HepG2 (cell line): ENCODE results near the gene NDEL1. TPM values are rescaled to one million over a fixed set of nuclear protein-coding genes. Genes with fewer than 3 reads are reported as not detected.

Experiments used
- ATAC-seq: fragments of 200-7000 bp; cut with Tn5 transposase; 3 replicates; pipeline ENCODE4 v1.9.1; 2020; ENCODE audit warnings: mild to moderate bottlenecking, moderate library complexity
- BruUV-seq: library from RNA; stranded (reverse); fragments of 400-500 nt; replicated peaks from 2 replicates; lab custom pipeline; 2021; lab: Mats Ljungman, UMichigan
- CTCF ChIA-PET: fragments of 300-600 bp; formaldehyde crosslinking; extraction: SDS; loops from one replicate; lab custom pipeline; 2021; ENCODE audit warnings: low total read pairs, inconsistent platforms, low intra/inter-chr PET ratio; lab: Yijun Ruan, JAX
- POLR2A ChIA-PET: fragments of 350-600 bp; sonication (Branson Sonifier 250); formaldehyde crosslinking; loops from one replicate; lab custom pipeline; 2020; ENCODE audit warnings: antibody characterized with exemption, inconsistent platforms; lab: Yijun Ruan, JAX
- DNase-seq: peaks from one replicate; pipeline ENCODE4 v3.0.0-alpha.2; 2015; ENCODE audit warnings: low spot score
- FAIRE-seq: peaks from 3 replicates; lab custom pipeline; 2011; peaks lifted over from hg19 to GRCh38; lab: Jason Lieb, UNC
- H2AFZ ChIP-seq: one replicate; pipeline ENCODE4 v1.6.1; 2011; ENCODE audit warnings: low read length, inconsistent platforms
- H3K27ac ChIP-seq: fragments of 300-600 bp; 3 replicates; pipeline ENCODE4 v1.8.0; 2011; ENCODE audit warnings: mixed run types, mild to moderate bottlenecking, mixed read lengths, low read length, inconsistent platforms; ENCODE audit not compliant: insufficient read depth; ENCODE audit errors: extremely low read length
- H3K27me3 ChIP-seq, 2 experiments: fragments of 200-600 bp in 1 of 2; 2 replicates in 1 of 2; 3 replicates in 1 of 2; pipeline versions ENCODE4 v1.6.0 to v1.8.0; 2011; ENCODE audit warnings: low read length in 2 of 2, mild to moderate bottlenecking in 2 of 2, moderate library complexity in 2 of 2, inconsistent platforms in 1 of 2; ENCODE audit not compliant: insufficient read depth in 2 of 2, control insufficient read depth in 1 of 2
- H3K36me3 ChIP-seq, 2 experiments: fragments of 200-600 bp in 1 of 2; replicated peaks in 1 of 2; 2 replicates in 1 of 2; 3 replicates in 1 of 2; pipeline versions ENCODE4 v1.5.1 to v1.8.0; 2011; ENCODE audit warnings: low read length in 2 of 2, inconsistent platforms in 1 of 2; ENCODE audit not compliant: insufficient read depth in 2 of 2, control insufficient read depth in 1 of 2
- H3K4me1 ChIP-seq: 2 replicates; pipeline ENCODE4 v1.5.1; 2012; ENCODE audit warnings: low read length, inconsistent platforms; ENCODE audit not compliant: insufficient read depth
- H3K4me2 ChIP-seq: 2 replicates; pipeline ENCODE4 v1.6.0; 2011; ENCODE audit warnings: low read depth, low read length, inconsistent platforms
- H3K4me3 ChIP-seq, 3 experiments: fragments of 200-600 bp in 1 of 3; sonication (generic), shearing (Covaris generic) in 1 of 3; replicated peaks in 1 of 3; 2 replicates each; pipeline ENCODE4 v1.5.1; 2011 to 2016; ENCODE audit warnings: low read length in 3 of 3, inconsistent platforms in 2 of 3, low read depth in 2 of 3, mild to moderate bottlenecking in 2 of 3, control low read depth in 1 of 3, mixed read lengths in 1 of 3; ENCODE audit not compliant: insufficient read depth in 1 of 3
- H3K79me2 ChIP-seq: one replicate; pipeline ENCODE4 v1.6.1; 2011; ENCODE audit warnings: low read length, inconsistent platforms; ENCODE audit not compliant: insufficient read depth
- H3K9ac ChIP-seq: 2 replicates; pipeline ENCODE4 v1.6.0; 2011; ENCODE audit warnings: mild to moderate bottlenecking, low read depth, low read length, inconsistent platforms; ENCODE audit not compliant: insufficient read depth
- H3K9me3 ChIP-seq: 2 replicates; pipeline ENCODE4 v1.5.1; 2012; ENCODE audit warnings: mild to moderate bottlenecking, low read length
- H4K20me1 ChIP-seq: 2 replicates; pipeline ENCODE4 v1.6.0; 2011; ENCODE audit warnings: inconsistent platforms, mild to moderate bottlenecking, low read length, moderate library complexity; ENCODE audit not compliant: insufficient read depth
- KLF6 ChIP-seq: IDR thresholded peaks from 2 replicates; pipeline ENCODE4 v1.8.0; 2016; ENCODE audit warnings: missing biosample characterization, missing genetic modification reagents
- NFE2 ChIP-seq: sonication (generic); formaldehyde crosslinking; IDR thresholded peaks from 2 replicates; pipeline ENCODE4 v1.4.0; 2020; ENCODE audit warnings: missing genetic modification reagents
- PHF5A ChIP-seq: IDR thresholded peaks from one replicate; pipeline ENCODE4 v1.6.1; 2018; ENCODE audit warnings: low read depth, missing genetic modification reagents; ENCODE audit not compliant: unreplicated experiment
- RAD51 ChIP-seq: fragments of 450-650 bp; IDR thresholded peaks from 2 replicates; pipeline ENCODE4 v1.6.1; 2016; ENCODE audit warnings: borderline replicate concordance
- REPIN1 ChIP-seq: sonication (generic); formaldehyde crosslinking; IDR thresholded peaks from 2 replicates; pipeline ENCODE4 v1.8.0; 2022; ENCODE audit warnings: missing genetic modification reagents, low read depth, mild to moderate bottlenecking, borderline replicate concordance
- TRIM22 ChIP-seq: fragments of 450-650 bp; IDR thresholded peaks from 2 replicates; pipeline ENCODE4 v1.6.1; 2017
- ZFY ChIP-seq: sonication (generic); formaldehyde crosslinking; IDR thresholded peaks from 2 replicates; pipeline ENCODE4 v1.4.0; 2020; ENCODE audit warnings: missing genetic modification reagents
- ZNF138 ChIP-seq: sonication (generic); formaldehyde crosslinking; IDR thresholded peaks from 2 replicates; pipeline ENCODE4 v1.5.0; 2020; ENCODE audit warnings: mild to moderate bottlenecking, low read depth, missing genetic modification reagents
- ZNF34 ChIP-seq: sonication (generic); formaldehyde crosslinking; IDR thresholded peaks from 2 replicates; pipeline ENCODE4 v1.4.0; 2020; ENCODE audit warnings: mild to moderate bottlenecking, missing genetic modification reagents, borderline replicate concordance
- ZNF597 ChIP-seq: sonication (generic); formaldehyde crosslinking; IDR thresholded peaks from 2 replicates; pipeline ENCODE4 v1.5.0; 2020; ENCODE audit warnings: missing genetic modification reagents
- ZNF639 ChIP-seq: conservative IDR thresholded peaks from 2 replicates; pipeline ENCODE4 v1.6.1; 2018; ENCODE audit warnings: missing genetic modification reagents
- ZNF709 ChIP-seq: sonication (generic); formaldehyde crosslinking; IDR thresholded peaks from 2 replicates; pipeline ENCODE4 v1.5.0; 2020; ENCODE audit warnings: mild to moderate bottlenecking, missing genetic modification reagents
- WGBS: methylation state at CpG from one replicate; pipeline ENCODE4 v1.1.6; 2017; ENCODE audit warnings: low lambda C conversion rate; 5-methylcytosine and 5-hydroxymethylcytosine counted together
- in situ Hi-C: cut with HindIII; loops from 2 replicates; pipeline ENCODE4 v1.10.0; 2017; ENCODE audit warnings: low pct_unique_long_range_greater_than_20kb; ENCODE audit not compliant: extremely low pct_ligation_motif_present
- intact Hi-C: fragments of 100-400 bp; cut with micrococcal nuclease; formaldehyde crosslinking; loops from one replicate; pipeline ENCODE4 v1.10.0; 2022; ENCODE audit not compliant: unreplicated experiment
- polyA plus RNA-seq, 8 experiments: library from polyadenylated mRNA; depleted of rRNA in 3 of 8; stranded (reverse) in 7 of 8; unstranded in 1 of 8; fragments of >200 nt; fragmentation: Illumina TruSeq in 4 of 8; extraction: Trizol in 4 of 8; gene quantifications; 2 replicates each; pipeline versions ENCODE4 v1.2.1 to v1.2.3, GENCODE V29; 2011 to 2016; ENCODE audit warnings: low read depth in 4 of 8, missing spikeins in 1 of 8, mixed read lengths in 1 of 8; ENCODE audit not compliant: insufficient read depth in 1 of 8
- total RNA-seq, 5 experiments: library from RNA; depleted of rRNA; stranded (reverse); fragments of >200 nt; fragmentation: Illumina TruSeq; extraction: Trizol; gene quantifications; 2 replicates each; pipeline ENCODE4 v1.2.3, GENCODE V29; 2016; ENCODE audit warnings: low read depth in 1 of 5
- TF ChIP-seq, protein P1 (sequence below): sonication (generic); formaldehyde crosslinking; IDR thresholded peaks from 2 replicates; pipeline ENCODE4 v1.9.0; 2021; ENCODE audit warnings: missing genetic modification reagents, borderline replicate concordance
- TF ChIP-seq, protein P2 (sequence below): sonication (generic); formaldehyde crosslinking; IDR thresholded peaks from 2 replicates; pipeline ENCODE4 v1.9.0; 2022; ENCODE audit warnings: low read depth, missing genetic modification reagents

NDEL1 gene
- total and polyA plus RNA-seq, 2 of the 13 experiments (the other 11 are each of a cell fraction or from before 2014, with no cell fraction given), result 59.8 to 153 TPM

DNA sequence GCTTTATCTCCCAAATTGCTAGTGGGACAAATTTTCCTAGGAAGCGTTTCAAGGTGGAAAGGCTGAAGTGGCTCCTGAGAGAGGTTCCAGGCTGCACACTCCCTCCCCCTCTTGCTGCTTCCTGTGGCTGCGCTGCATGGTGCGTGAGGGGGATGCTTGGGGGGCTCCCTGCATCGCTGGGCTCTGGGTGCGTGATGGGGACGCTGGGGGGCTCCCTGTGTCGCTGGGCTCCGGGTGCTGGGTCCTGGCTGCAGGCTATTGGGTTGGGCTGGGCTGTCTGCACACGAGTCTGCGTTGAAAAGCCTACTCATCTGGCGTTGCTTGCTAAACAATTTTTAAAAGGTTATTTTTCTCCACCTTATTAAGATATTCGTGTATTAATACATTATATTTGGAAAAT is 30.1 kb downstream of the NDEL1 start (continued):
- TF ChIP-seq, protein P1, sequence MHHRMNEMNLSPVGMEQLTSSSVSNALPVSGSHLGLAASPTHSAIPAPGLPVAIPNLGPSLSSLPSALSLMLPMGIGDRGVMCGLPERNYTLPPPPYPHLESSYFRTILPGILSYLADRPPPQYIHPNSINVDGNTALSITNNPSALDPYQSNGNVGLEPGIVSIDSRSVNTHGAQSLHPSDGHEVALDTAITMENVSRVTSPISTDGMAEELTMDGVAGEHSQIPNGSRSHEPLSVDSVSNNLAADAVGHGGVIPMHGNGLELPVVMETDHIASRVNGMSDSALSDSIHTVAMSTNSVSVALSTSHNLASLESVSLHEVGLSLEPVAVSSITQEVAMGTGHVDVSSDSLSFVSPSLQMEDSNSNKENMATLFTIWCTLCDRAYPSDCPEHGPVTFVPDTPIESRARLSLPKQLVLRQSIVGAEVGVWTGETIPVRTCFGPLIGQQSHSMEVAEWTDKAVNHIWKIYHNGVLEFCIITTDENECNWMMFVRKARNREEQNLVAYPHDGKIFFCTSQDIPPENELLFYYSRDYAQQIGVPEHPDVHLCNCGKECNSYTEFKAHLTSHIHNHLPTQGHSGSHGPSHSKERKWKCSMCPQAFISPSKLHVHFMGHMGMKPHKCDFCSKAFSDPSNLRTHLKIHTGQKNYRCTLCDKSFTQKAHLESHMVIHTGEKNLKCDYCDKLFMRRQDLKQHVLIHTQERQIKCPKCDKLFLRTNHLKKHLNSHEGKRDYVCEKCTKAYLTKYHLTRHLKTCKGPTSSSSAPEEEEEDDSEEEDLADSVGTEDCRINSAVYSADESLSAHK (CRISPR knock-in tag), result no peak
- TF ChIP-seq NFE2 (CRISPR knock-in tag) (no peak), ZFY (no peak)
- TF ChIP-seq, all 625 proteins: peak for 0

GRCh38 chr17:8466456-8466855 is 30.8 kb downstream of the NDEL1 start:
- Histone ChIP-seq H3K27me3 (no peaks in the 10 kb centered on the region), H3K9ac (no peak overlapping the region), H3K4me1 (peaks cover 40% of the 10 kb centered on the region), H3K79me2 (peaks cover 47% of the 10 kb centered on the region), H3K27ac (no peak overlapping the region), H4K20me1 (peaks cover 37% of the 10 kb centered on the region), H2AFZ (no peak overlapping the region), H3K9me3 (no peaks in the 10 kb centered on the region), H3K4me2 (no peak overlapping the region), H3K36me3 (peaks cover 40 to 86% of the 10 kb centered on the region in 2 experiments), H3K4me3 (no peak overlapping the region)
- 93% methylated on average over 3 of the region's 3 CpGs for WGBS
- DNase-seq, result no peak
- POLR2A ChIA-PET, result no interaction called here
- in situ Hi-C loops (no loop called here), intact Hi-C loops (no loop called here)
- BruUV-seq, result no TSS peak
- no peak for FAIRE-seq
- no peak for ATAC-seq
- CTCF ChIA-PET, result no interaction called here
- no peak for TF ChIP-seq ZNF138 (CRISPR knock-in tag)
- no peak for TF ChIP-seq ZNF597
- no peak for TF ChIP-seq KLF6 (CRISPR knock-in tag)
- no peak for TF ChIP-seq REPIN1 (CRISPR knock-in tag)
- no peak for TF ChIP-seq PHF5A (CRISPR knock-in tag)
- no peak for TF ChIP-seq ZNF639 (CRISPR knock-in tag)
- no peak for TF ChIP-seq ZNF34 (CRISPR knock-in tag)
- TF ChIP-seq, protein P2, sequence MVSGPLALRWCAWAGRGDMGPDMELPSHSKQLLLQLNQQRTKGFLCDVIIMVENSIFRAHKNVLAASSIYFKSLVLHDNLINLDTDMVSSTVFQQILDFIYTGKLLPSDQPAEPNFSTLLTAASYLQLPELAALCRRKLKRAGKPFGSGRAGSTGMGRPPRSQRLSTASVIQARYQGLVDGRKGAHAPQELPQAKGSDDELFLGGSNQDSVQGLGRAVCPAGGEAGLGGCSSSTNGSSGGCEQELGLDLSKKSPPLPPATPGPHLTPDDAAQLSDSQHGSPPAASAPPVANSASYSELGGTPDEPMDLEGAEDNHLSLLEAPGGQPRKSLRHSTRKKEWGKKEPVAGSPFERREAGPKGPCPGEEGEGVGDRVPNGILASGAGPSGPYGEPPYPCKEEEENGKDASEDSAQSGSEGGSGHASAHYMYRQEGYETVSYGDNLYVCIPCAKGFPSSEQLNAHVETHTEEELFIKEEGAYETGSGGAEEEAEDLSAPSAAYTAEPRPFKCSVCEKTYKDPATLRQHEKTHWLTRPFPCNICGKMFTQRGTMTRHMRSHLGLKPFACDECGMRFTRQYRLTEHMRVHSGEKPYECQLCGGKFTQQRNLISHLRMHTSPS (CRISPR knock-in tag), result no peak
- TF ChIP-seq TRIM22, result no peak
- no peak for TF ChIP-seq RAD51
- no peak for TF ChIP-seq ZNF709 (CRISPR knock-in tag)
